ENCODE results near the gene OXNAD1.

The OXNAD1 gene

GRCh38 chr3:16325850-16326249 lies 60.8 kb downstream of the OXNAD1 start:
- no peaks in the 10 kb centered on the region for H3K27me3 ChIP-seq
- no peak for TF ChIP-seq CTCF (IDR thresholded peaks at IDR 0.05)
- no peak overlapping the region for H3K27ac ChIP-seq
- no peak for DNase-seq
- H3K4me1 ChIP-seq, result no peaks in the 10 kb centered on the region
- H3K36me3 ChIP-seq, result peaks cover 16 to 66% (median 50%) of the 10 kb centered on the region in 3 donors
- no peaks in the 10 kb centered on the region for H3K9me3 ChIP-seq
- H3K4me3 ChIP-seq, result no peak overlapping the region
- intact Hi-C loops (cut with DNase I; ENCODE audit: low total_unique reads), result no loop called here

GRCh38 chr3:16326724-16327349 lies 61.8 kb downstream of the OXNAD1 start:
- intact Hi-C loops (cut with DNase I; ENCODE audit: low total_unique reads), result no loop called here
- no peak overlapping the region for H3K4me3 ChIP-seq
- no peak for TF ChIP-seq CTCF (IDR thresholded peaks at IDR 0.05)
- DNase-seq, result no peak
- H3K36me3 ChIP-seq, result peaks cover 10 to 56% (median 42%) of the 10 kb centered on the region in 3 donors
- H3K4me1 ChIP-seq, result no peaks in the 10 kb centered on the region
- H3K27ac ChIP-seq, result no peak overlapping the region
- H3K27me3 ChIP-seq, result no peaks in the 10 kb centered on the region
- peaks cover 0 to 4% (median 0%) of the 10 kb centered on the region in 3 donors for H3K9me3 ChIP-seq

- H3K36me3 ChIP-seq, result peaks cover 7 to 43% (median 29%) of the 10 kb centered on the region in 3 donors
- DNase-seq, result no peak
- peaks cover 0 to 4% (median 0%) of the 10 kb centered on the region in 3 donors for H3K9me3 ChIP-seq
- no peak for TF ChIP-seq CTCF (IDR thresholded peaks at IDR 0.05)
- H3K4me1 ChIP-seq, result peaks cover 0 to 11% (median 5%) of the 10 kb centered on the region in 4 donors
- H3K27ac ChIP-seq, result no peak overlapping the region
- H3K4me3 ChIP-seq, result no peak overlapping the region
- no peaks in the 10 kb centered on the region for H3K27me3 ChIP-seq
- intact Hi-C loops (cut with DNase I; ENCODE audit: low total_unique reads), result no loop called here
Observed at GRCh38 chr3:16328124-16328523, 63.1 kb downstream of the OXNAD1 start.

- intact Hi-C loops (cut with DNase I; ENCODE audit: low total_unique reads), result no loop called here
- no peak overlapping the region for H3K27ac ChIP-seq
- DNase-seq, result no peak
Observed at GRCh38 chr3:16329036-16329825, 64.2 kb downstream of the OXNAD1 start.

GRCh38 chr3:16329826-16330129 lies 64.8 kb downstream of the OXNAD1 start:
- Histone ChIP-seq H3K27ac (no peak overlapping the region), H3K4me3 (no peak overlapping the region), H3K4me1 (peaks cover 0 to 15% (median 6%) of the 10 kb centered on the region in 4 donors), H3K27me3 (no peaks in the 10 kb centered on the region), H3K9me3 (peaks cover 0 to 4% (median 0%) of the 10 kb centered on the region in 3 donors), H3K36me3 (peaks cover 0 to 36% (median 23%) of the 10 kb centered on the region in 3 donors)
- no peak for TF ChIP-seq CTCF (IDR thresholded peaks at IDR 0.05)
- intact Hi-C loops (cut with DNase I; ENCODE audit: low total_unique reads), result no loop called here
- no peak for DNase-seq

More at GRCh38 chr3:16329036-16329825, 64.2 kb downstream of the OXNAD1 start:
- TF ChIP-seq CTCF (IDR thresholded peaks at IDR 0.05), result no peak
- peaks cover 0 to 15% (median 6%) of the 10 kb centered on the region in 4 donors for H3K4me1 ChIP-seq
- no peak overlapping the region for H3K4me3 ChIP-seq
- peaks cover 0 to 4% (median 0%) of the 10 kb centered on the region in 3 donors for H3K9me3 ChIP-seq
- H3K36me3 ChIP-seq, result peaks cover 0 to 36% (median 21%) of the 10 kb centered on the region in 3 donors
- no peaks in the 10 kb centered on the region for H3K27me3 ChIP-seq

Measured in tibial artery (tissue), 4 donors.